ENCODE results near the gene KIF12.

GRCh38 chr9:114078021-114078780, 20.9 kb downstream of the KIF12 start, which contains the start of gene AMBP:
- TF ChIP-seq EZH2 (IDR thresholded peaks at IDR 0.05; ENCODE audit: low read length, unreplicated experiment) = no peak
- TF ChIP-seq CTCF (conservative IDR thresholded peaks at IDR 0.05; ENCODE audit: low read depth, low read length) = no peak

Data from PC-3 (cell line).